NCI-H1417 (cell line): Measurements from ENCODE around the gene ALDH7A1.
"Not testable (repeated sequence)": the region's sequence is repeated elsewhere in the genome, so short reads cannot be mapped to it uniquely, and the experiment has no call there.

Source experiments
- DNase-seq, 3 experiments: peaks; one replicate each; lab custom pipeline; 2025; lab: John Stamatoyannopoulos, UW

Gene ALDH7A1

GRCh38 chr5:126594748-126595485 lies at the start of gene ALDH7A1:
TSS of gene ALDH7A1 (minus strand) at chr5:126595219. CDS start at chr5:126595198, 21 bp downstream.
- DNase-seq, result peak in 1 of 3 experiments; percentile 87

GRCh38 chr5:126641387-126641786 lies 46.4 kb upstream of the ALDH7A1 start:
- DNase-seq, result no peak

GRCh38 chr5:126640866-126641265 lies 45.8 kb upstream of the ALDH7A1 start:
- DNase-seq, result no peak

- no peak for DNase-seq
Measured at GRCh38 chr5:126636956-126637355, 41.9 kb upstream of the ALDH7A1 start.

- no peak for DNase-seq
Measured at GRCh38 chr5:126635585-126635984, 40.6 kb upstream of the ALDH7A1 start.

- DNase-seq, result no peak
Measured at GRCh38 chr5:126633552-126633951, 38.5 kb upstream of the ALDH7A1 start.

- no peak for DNase-seq
Measured at GRCh38 chr5:126631920-126632319, 36.9 kb upstream of the ALDH7A1 start.

- no peak for DNase-seq
Measured at GRCh38 chr5:126628102-126628501, 33.1 kb upstream of the ALDH7A1 start.

- no peak for DNase-seq
Measured at GRCh38 chr5:126624534-126624933, 29.5 kb upstream of the ALDH7A1 start.

- DNase-seq, result no peak
Measured at GRCh38 chr5:126619781-126620180, 24.8 kb upstream of the ALDH7A1 start.

GRCh38 chr5:126617603-126618002 lies 22.6 kb upstream of the ALDH7A1 start:
- not testable (repeated sequence) for DNase-seq

GRCh38 chr5:126615286-126615685 lies 20.3 kb upstream of the ALDH7A1 start:
- DNase-seq, result no peak

- no peak for DNase-seq
Measured at GRCh38 chr5:126613941-126614592, 19.0 kb upstream of the ALDH7A1 start.

- no peak for DNase-seq
Measured at GRCh38 chr5:126610616-126611015, 15.6 kb upstream of the ALDH7A1 start.

- no peak for DNase-seq
Measured at GRCh38 chr5:126610160-126610559, 15.1 kb upstream of the ALDH7A1 start.

GRCh38 chr5:126605525-126605924 lies 10.5 kb upstream of the ALDH7A1 start:
- no peak for DNase-seq

- no peak for DNase-seq
Measured at GRCh38 chr5:126603402-126603991, 8.5 kb upstream of the ALDH7A1 start.

GRCh38 chr5:126600631-126601511 lies 5.9 kb upstream of the ALDH7A1 start, which contains the start of gene PHAX:
TSS of gene PHAX (plus strand) at chr5:126600947. CDS start at chr5:126600963, 16 bp downstream.
- peak; percentile 66 to 78 (median 66) for DNase-seq

GRCh38 chr5:126599971-126600630 lies 5.1 kb upstream of the ALDH7A1 start:
- not testable (repeated sequence) for DNase-seq

- DNase-seq, result no peak
Measured at GRCh38 chr5:126599499-126599898, 4.5 kb upstream of the ALDH7A1 start.

GRCh38 chr5:126597156-126597555 lies 2.1 kb upstream of the ALDH7A1 start:
- DNase-seq, result no peak
